ENCODE data around the gene CDKN2B-AS1.

The CDKN2B-AS1 gene

GRCh38 chr9:21983561-21983935, 11.0 kb upstream of the CDKN2B-AS1 start:
- DNase-seq = peak; percentile 44

GRCh38 chr9:21984101-21984500, 10.5 kb upstream of the CDKN2B-AS1 start:
- no peak for DNase-seq

DNA sequence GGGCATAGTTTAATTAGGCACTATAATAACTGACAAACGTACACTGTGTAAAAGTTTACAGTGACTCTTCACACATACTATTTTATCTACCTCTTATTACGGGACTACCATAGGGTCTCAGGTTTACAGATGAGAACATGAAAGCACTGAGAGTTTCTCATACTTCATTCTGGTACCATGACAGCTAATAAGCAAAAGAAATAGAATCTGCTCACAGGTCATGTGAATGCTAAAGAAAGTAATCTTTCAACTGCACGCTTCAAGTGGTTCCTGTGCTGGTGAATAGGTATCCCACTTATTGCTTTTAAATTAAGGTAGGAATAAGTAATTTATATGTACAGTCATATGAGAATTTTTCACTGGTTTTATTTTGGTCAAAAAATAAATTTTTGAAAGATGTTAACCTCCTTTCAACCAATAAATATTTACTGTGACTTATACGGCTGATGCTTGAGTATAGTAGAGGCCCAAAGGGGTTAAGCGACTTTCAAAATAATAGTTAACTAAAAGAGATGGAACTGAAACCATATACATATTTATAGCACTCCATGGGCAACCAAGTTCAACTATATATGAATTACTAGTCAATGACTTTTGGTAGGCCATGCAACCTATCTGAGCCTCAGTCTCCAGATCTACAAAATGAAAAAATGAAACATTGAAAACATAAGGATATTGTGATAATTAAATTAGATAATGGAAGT, 8.5 kb upstream of the CDKN2B-AS1 start:
- DNase-seq = no peak

DNA sequence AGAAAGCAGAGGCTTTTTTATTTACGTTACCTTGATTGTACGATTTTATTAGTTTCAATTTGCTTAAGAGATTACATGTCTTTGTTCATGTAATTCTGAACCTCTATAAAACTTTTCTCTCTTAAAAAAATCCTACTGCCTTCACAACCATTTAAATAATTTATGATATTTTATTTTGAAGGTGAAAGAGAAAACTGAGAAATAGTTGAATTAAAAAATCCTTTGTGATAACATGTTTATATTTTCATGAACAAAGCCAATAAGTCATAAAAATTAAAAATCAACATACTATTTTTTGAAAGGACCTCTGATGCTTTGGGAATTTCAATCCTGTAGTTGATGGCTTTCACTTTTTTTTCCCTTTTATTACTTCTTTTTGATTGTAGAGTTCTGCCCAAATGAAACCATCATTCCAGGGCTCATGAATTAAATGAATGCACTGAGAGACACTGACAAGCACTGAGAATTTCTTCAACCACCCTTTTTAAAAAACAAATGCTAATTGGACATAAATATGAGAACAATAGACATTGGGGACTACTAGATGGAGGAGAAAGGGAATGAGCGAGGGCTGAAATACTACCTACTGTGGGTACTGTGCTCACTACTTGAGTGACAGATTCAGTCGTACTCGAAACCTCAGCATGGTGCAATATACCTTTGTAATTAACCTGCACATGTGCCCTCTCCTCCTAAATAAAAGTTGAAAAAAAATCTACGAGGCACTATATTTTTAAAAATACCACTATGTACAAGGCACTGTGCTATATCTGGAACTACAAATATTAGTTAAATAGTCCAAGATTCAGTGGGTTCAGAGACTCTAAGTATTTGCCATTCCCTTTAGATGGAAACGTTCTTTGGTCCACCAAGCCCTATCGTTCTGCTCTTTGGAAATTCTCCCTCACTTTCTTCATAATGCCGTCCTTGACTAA, 6.3 kb upstream of the CDKN2B-AS1 start:
- no peak for DNase-seq

- DNase-seq = no peak
Measured at GRCh38 chr9:21989440-21990189, 5.0 kb upstream of the CDKN2B-AS1 start.

DNA sequence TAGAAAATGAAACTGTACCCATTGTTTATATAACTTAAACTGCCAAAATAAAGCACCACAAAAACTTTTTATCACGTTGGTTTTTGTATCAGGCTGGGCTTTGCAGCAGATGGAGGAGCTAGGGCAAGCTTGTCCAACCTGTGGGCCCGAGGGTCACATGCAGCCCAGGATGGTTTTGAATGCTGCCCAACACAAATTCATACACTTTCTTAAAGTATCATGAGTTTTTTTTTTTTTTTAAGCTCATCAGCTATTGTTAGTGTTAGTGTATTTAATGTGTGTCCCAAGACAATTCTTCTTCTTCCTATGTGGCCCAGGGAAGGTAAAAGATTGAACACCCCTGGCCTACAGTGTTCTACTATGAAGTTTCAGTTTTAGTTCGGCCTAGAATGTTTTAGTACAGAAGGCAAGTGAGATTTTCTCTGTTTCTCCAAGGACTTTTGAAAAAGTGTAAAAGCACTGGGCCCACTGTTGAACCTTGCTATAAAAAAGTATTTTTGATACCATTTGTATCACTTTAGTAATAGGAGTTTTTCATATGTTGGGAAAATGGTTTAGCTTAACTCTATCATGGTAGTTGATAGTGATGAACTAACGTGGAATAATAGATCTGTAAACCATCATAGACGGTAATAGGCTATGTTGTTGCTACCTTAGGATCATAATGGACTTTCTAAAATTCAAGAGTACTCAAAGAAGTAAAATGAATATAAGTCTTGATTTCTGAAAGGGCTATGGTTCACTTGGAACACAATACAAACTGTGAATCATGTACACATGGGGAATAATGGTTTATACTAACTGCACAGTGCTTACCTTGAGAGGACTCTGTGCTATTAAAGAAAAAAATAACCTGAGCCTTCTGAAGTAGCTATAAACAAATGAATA, 3.3 kb upstream of the CDKN2B-AS1 start:
- DNase-seq = no peak

DNA sequence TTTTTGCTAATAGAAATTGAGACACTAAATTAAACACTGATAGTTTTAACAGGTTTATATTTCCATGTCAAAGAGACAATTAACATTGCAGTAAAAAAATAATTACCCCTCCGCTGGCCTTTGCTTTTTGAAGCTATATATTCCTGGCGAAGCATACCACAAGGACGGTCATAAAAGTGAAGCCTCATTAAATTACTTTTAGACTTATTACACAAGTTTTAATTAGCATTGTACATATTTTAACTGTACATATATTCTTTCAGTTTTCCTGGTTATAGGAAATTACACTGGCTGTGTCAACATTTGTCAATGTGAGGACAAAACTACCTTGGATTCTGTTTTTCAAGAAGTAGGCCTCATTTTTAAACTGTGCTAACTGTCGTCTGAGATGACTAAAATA, 1.6 kb upstream of the CDKN2B-AS1 start:
- DNase-seq = no peak

GRCh38 chr9:21993893-21994555, 567 bp upstream of the CDKN2B-AS1 start, which contains the start of gene CDKN2A:
Gene CDKN2A, minus strand, starts transcription at chr9:21994392.
- peak; percentile 73 for DNase-seq

DNA sequence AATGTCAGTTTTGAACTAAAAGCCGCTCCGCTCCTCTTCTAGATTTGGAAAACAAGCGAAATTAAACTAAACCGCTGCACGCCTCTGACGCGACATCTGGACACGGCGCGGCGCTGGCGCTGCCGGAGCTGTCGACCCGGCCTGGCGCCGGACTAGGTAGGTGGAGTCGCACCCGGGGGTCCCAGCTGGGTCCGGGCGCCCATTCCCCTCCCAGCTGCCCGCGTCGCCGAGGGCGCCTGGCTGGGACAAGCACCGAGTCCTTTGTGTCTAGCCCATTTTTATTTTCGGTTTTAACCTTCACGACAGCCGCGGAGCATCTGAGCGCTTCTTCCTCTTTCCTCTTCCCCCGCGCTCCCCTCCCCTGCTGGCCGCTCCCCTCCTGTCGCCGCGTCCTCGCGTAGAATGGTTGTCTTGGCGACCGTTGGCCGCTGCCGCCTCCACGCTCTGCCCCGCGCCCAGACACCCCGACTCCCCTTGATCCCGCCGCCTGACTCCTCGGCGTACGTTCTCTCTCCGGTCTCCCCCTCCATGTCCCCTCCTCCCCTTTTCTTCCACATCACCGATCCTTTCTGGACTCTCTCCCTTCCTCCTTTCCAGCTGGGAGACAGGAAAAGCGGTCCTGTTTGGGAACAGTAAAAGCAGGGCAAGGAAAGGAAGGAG, 545 bp downstream of the CDKN2B-AS1 start:
- peak; percentile 81 for DNase-seq

- no peak for DNase-seq
Measured at GRCh38 chr9:21995666-21996398, 1.2 kb downstream of the CDKN2B-AS1 start.

GRCh38 chr9:21996438-21996837, 1.8 kb downstream of the CDKN2B-AS1 start:
- no peak for DNase-seq

DNA sequence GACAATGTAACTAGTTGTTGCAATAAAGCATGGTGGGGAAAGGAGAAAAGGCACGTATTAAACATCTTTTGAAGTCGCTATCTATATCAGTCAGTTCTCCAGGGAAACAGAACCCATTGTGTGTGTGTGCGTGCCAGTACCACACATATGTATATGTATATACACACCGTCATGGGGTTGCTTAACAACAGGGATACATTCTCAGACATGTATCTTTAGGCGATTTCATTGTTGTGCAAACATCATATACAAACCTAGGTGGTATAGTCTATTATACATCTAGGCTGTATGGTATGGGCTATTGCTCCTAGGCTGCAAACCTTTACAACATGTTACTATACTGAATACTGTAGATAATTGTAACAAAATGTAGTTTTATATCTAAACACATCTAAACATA, 2.3 kb downstream of the CDKN2B-AS1 start:
- DNase-seq = no peak

DNA sequence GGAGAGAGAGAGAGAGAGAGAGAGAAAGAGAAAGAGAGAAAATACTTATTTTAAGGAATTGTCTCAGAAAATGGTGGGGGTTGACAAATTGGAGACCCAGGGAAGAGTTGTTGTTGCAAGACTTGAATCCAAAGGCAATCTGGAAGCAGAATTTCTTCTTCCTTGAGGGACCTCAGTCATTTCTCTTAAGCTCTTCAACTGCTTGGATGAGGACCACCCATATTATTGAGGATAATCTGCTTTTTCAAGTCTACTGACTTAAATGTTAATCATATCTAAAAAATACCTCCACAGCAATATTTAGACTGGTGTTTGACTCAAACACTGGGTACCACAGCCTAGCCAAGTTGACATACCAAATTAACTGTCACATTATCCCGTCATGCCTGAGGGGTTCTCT, 2.9 kb downstream of the CDKN2B-AS1 start:
- DNase-seq = no peak

DNA sequence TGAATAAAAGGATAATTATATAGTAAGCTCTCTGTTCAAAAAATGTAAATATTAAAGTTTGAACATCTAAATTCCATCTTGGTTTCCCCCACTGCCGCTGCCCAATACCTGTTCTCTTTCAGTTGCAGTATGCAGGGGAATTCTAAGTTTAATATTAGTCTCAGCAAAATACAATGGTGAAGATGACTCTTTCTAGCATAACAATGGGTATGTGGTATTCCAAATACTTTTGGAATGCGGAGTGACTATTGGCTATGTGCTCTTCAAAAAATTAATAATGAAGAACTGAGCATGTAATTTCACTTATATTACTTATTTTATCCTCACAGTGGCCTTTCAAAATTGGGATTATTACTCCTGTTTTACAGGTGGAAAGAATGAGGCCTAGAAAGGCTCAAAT, 3.4 kb downstream of the CDKN2B-AS1 start:
- no peak for DNase-seq

DNA sequence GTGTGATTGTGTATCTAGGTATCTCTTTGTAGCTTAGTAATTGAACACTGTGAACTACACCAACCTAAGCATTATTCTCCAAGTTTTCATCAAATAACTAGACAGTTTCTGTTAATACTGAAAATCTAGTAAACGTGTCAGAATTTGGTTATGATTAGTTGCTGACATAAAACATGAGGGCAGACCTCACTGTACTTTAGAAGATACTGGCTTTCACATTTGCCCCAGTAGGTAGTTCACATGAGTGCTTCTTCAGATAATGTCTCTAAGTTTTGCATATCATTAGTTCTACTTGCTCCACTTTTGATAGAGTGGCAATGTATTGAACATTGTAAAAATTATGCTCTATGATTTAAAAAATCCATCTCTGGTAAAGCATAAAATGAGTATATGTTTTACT, 7.4 kb downstream of the CDKN2B-AS1 start:
- no peak for DNase-seq

- DNase-seq = no peak
Measured at GRCh38 chr9:22005021-22005701, 10.6 kb downstream of the CDKN2B-AS1 start.

DNA sequence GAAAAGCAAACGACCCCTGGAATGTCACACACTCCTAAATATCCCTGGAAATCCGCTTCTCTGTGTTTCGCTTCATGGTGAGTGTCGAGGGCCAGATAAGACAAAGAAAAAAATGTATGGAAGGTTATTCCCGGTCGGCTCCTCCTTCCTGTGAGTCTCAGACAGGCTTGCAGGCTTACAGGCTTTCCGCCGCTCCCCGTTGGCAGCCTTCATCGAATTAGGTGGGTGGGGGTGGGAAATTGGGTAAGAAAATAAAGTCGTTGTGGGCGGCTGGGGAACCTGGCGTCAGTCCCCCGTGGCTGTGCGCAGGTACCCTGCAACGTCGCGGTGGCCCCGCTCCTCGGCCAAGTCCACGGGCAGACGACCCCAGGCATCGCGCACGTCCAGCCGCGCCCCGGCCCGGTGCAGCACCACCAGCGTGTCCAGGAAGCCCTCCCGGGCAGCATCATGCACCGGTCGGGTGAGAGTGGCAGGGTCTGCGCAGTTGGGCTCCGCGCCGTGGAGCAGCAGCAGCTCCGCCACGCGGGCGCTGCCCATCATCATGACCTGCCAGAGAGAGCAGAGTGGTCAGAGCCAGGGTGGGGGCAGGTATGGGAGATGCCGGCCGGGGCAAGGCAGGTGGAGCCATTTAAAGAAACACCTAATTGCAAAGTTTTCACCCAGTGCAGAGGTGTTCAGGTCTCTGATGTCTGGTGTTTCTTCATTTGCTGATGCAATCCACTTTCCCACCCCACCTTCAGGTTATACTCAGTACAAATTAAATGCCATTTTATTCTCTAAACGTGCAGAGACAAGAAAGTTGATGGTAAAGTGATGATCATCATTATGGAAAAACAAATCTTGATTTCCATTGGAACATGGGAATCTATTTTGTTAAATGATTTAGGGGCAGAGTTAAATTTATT, 11.4 kb downstream of the CDKN2B-AS1 start:
- DNase-seq = no peak

DNA sequence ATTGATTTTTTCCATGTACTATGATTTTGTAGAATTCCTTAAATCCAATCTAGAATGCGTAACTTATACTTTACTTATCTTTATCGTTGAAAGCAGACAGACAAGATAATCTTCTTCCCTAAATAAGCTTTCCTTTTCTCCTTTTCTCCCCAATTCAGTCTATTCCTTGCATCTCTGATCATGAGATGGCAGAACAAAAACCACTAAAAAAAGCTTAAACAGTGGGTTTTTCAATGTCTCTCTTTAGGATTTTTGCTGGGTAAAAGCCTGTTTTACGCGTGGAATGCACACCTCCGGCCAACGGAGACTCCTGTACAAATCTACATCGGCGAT, 13.8 kb downstream of the CDKN2B-AS1 start:
- no peak for DNase-seq

Data from DMS153 (cell line).